Activated effector memory CD4-positive, alpha-beta T cell treated with Interleukin-2 at 50 U/mL for 16 hours (primary cell): ENCODE data around the gene ZNF503.

Experiments used
- DNase-seq: peaks from one replicate; pipeline ENCODE4 v3.0.0-alpha.2; 2020

ZNF503 gene

DNA sequence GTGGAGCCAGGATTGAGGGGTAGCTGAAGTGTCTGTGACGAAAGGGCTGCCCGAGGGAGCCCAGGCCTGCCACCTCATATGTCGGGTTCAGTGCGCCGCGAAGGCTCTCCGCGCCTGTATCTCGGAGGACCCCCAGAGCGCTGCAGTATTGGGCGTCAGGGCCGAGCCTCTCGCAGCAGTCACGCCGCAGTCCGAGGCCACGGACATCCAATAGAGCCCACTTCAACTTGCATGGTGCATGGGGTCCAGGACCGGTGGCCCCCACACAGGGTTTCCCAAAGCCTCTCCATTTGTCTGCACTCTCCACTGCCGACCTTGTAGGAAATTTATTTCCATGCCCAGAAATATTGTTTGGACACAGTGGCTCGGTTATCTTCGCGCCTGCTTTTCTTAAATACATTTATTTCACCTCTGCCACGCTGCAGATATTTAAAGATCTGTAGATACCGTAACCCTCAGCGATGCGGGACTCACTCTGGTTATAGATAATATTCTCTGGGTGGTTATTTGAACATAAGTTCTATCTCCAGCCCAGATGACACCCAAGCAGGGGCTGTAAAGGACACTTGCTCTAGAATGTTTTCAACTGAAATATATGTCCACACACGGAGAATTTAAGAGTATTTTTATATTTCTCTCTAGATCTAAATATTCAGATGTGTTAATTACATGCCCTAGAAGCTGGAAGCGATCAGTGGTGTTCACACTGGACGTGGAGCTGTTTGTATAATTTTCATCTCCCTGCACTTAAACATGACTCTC is 5.1 kb upstream of the ZNF503 start:
- DNase-seq: no peak

- no peak for DNase-seq
Observed at GRCh38 chr10:75405598-75406461, 4.3 kb upstream of the ZNF503 start.

DNA sequence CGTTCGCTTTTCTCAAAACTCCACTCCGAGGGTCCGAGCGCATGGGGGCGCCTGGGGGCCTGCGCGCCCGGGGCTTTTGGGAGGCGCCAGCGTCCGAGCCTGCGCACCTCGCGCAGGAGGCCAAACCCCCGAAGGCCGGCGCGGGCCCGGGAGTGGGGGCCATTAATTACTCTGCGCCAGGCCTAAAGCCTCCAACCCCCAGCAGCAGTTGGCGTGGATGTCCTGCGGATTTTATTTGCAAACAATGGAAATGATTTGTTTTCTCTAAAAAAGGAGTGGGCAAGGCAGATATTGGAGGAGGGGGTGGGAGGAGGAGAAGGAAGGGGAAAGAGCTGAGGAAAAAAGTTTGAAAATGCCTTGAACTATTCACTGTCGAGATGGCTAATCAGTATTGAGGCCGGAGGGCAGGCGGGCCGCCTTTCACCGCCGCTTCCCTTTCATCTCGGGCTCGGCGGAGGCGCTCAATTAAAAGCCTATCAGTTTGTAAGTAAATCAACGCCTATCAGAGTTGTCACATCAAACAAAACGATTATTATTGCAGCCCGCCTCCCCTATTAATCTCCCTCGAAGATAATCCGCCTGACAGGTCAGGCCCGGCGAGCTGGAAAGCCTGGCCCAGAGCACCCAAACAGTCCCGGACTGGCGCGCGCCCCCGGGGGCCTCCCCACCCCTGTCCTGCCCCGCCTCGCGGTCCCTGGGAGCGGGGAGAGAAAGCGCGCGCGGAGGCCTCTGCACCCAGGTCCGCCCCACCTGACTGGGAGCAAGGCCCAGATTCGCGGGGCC is 3.4 kb upstream of the ZNF503 start:
- no peak for DNase-seq

- no peak for DNase-seq
Observed at GRCh38 chr10:75403939-75404814, 2.6 kb upstream of the ZNF503 start.

DNA sequence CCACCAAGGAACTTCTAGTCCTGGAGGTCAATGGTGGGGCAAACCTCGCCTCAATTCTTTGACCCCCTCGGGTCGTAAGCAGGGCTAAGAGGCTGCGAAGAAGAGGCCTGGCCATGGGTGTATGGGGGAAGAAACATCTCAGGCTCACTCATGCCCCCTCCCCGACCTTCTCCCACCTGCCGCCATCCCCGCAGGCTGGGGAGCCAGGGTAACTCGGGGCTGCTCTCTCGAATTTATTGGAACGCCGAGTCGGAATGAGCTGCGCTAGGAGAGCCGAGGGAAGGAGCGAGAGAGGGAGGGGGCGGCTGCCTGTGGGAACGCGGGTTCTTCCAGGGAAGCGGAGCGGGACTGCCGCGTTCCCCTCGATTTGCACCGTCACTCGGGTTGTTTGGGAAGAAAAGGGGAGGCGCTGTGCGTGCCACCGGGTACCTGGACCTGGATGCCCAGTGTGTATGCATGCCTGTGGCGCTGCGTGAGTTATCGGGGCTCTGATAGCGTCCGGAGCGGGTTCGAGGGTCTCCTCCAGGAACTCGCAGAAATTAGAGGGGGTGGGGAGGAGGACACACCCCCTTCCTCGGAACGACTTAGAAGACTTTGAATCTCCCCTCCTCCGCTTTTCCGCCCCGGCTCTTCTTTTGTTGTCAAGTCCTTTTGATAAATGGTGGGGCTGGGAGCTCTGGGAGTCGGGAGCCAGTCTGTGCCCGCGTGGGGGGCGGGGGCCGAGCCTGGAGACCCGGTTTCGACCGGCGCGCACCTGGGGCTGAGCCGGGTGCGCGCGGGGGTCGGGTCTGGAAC is 1.8 kb upstream of the ZNF503 start:
- DNase-seq: no peak

DNA sequence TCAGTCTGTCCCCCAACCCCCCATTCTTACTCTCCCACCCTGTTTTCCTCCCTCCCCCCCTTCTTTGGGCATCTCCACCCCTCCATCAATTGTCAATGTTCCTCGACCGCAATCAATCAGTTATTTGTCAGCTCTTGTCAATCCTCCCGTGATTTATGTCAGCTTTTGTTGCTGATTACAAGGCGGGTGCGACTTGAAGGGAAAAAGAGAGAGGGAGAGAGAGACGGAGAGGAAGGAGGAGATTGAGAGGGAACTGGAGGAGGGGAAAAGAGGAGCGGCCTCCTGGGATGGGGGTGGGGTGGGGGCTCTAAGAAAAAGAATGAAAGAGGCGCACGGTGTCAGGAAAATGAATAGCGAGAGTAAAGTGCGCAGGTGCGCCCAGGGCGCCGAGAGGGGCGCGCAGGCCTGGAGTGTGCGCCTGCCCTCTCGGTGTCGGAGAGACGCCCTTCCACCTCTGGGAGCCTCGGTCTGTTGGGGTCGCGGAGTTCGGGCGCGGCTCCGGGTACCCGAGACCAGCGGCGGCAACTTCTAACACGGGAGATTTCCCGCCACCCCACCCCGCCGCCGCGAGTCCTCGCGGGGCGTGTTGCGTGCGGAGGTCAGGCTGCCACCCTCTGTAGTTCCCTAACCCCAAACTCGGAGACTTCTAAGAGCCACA is 1.1 kb upstream of the ZNF503 start:
- DNase-seq: no peak

DNA sequence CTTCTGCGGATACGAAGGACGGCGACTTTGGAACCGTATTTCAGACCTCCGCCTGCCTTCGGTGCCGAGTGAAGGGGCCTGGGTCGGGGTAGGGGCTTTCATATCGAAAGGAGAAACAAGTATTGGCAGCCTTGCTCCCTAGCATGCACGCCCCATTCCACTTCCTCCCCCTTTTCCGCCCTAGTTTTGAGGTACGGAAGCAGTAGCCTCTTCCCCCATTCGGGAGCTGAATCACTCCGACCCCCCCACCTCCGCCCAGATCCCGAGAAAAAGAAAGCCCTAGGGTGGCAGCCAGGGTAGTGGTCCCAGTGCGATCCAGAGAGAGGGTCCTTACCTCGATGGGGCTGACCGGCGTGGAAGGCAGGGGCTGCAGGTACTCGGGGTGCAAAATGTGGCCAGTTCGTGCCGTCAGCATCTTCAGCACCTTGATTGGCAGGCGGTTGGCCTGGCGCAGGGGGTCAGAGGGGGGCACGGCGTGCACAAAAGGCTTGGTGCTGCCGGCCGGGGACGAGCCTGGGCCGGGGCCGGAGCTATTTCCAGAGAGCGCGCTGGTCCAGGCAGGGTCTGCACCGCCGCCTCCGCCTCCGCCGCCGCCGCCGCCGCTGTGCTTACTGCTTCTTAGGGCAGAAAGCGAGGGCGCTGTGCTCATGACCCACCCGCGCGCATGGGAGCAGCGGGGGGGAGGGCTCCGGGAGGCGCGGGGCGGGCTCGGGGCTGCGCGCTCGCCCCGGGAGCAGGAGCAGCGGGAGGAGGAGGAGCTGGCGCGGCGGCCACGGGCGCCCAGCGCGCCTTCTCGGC is 594 bp downstream of the ZNF503 start:
- DNase-seq: no peak

GRCh38 chr10:75400163-75400770 is 1.3 kb downstream of the ZNF503 start:
- DNase-seq: no peak

- peak; percentile 17 for DNase-seq
Observed at GRCh38 chr10:75399461-75400162, 2.0 kb downstream of the ZNF503 start.

GRCh38 chr10:75398692-75399460 is 2.7 kb downstream of the ZNF503 start:
- no peak for DNase-seq

DNA sequence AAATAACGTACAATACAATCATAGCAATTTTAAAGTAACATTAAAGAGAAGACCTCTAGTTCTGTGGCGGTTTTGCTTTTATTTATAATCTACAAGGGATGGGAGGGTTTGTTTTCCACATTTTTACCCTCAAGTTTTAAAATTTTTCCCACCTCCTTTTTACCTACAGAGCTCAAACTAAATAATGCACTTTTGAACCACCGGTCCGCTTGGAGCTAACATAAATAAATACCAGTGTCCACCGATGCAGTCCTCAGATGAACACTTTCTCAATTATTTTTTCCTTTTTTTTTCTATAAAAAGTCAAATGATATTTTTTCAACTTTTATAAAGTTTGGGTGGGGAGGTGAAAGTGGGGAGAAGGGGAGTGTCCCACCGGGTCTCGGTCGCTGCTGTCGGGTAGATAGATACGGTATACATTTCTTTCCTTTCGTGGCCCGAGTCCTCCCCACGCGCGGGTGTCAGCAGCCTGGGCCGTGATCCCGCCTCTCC is 3.3 kb downstream of the ZNF503 start:
- no peak for DNase-seq

DNA sequence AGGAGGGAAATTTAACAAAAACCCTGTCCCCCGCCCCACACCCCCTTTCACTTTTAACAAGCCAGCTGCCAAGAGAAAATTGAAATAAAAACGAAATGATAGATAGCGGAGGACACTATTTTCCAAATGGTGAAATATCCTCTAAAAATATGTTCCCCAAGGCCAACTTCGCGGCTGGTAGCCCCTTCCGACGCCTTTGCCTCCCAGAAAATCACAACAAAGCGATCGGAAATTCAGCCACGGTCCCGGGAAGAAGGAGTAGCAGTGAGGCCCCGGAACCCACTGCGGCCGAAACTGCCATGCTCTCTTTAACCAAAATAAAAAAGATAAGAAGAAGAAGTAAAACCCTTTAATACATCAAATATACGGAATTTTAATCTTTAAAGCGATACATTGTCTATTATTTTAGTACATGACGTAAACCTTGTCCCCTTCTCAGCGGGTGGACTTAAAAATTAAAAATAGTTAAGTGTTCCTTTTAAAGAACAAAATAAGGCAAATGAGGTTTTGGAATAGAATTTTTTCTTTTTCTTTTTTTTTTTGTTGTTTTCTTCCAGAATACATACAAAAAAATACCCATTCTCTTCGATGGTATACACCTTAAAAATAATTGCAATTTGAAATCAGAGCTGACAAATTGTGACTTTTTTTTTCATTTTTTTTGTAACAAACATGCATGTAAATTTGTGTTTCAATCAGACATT is 3.9 kb downstream of the ZNF503 start:
- DNase-seq: no peak

GRCh38 chr10:75396631-75397495 is 4.7 kb downstream of the ZNF503 start:
- no peak for DNase-seq

DNA sequence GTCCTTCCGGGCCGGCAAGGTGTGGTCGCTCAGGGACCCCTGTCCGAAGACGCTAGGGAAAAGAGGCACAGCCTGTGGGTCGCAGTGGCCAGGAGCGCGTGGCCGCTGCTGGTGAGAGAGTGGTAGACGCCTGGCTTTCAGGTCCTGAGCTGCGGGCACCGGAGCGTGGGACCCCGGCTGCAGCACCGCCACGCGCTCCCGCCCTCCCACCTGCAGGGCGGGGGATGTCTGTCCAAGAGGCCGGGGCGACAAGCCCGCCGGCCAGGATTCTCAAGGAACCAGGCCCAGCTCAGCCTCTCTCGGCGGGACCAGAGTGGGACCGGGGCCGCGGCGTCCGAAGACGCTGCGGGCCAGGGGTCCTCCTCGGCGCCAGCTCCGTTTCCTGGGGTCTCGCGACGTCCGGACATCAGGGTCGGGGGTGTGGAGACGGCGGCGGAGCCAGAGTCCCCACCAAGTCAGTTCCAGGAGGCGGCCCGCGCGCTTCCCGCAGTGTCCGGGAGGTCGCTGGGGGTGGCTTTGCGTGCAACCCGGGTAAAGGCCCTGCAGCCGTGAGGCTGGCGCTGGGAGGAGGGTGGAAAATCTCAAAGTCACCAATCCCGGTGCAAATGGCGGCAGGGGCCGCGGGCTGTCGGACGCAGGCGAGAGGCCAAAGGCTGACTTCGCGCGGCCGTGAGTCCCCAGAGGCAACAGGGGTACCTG is 5.5 kb downstream of the ZNF503 start:
- DNase-seq: no peak

- DNase-seq: no peak
Observed at GRCh38 chr10:75395066-75395931, 6.3 kb downstream of the ZNF503 start.
